ENCODE data around the gene UPK1A. TPM values are rescaled to one million over a fixed set of nuclear protein-coding genes. Genes with fewer than 3 reads are reported as not detected.

UPK1A gene
- total and polyA plus RNA-seq, 2 of the 8 experiments (the other 6 are each of a cell fraction or from before 2014, with no cell fraction given): 0.56 to 9.9 TPM

GRCh38 chr19:35718345-35719041, 52.2 kb downstream of the UPK1A start (continued):
- TF ChIP-seq RBBP5 (IDR thresholded peaks at IDR 0.05; ENCODE audit: borderline replicate concordance, low read depth, low read length) (no peak), TAF7 (optimal IDR thresholded peaks at IDR 0.05; ENCODE audit: borderline replicate concordance, low read depth, low read length) (no peak), GTF2F1 (IDR thresholded peaks at IDR 0.05; ENCODE audit: borderline replicate concordance, low read depth, low read length) (no peak)

All from H1 (cell line).